ENCODE results near the gene IL1RAPL1. TPM values are rescaled to one million over a fixed set of nuclear protein-coding genes. Genes with fewer than 3 reads are reported as not detected.

IL1RAPL1 gene
- total RNA-seq, 1 donor from 2014 or later = 0.16 TPM

DNA sequence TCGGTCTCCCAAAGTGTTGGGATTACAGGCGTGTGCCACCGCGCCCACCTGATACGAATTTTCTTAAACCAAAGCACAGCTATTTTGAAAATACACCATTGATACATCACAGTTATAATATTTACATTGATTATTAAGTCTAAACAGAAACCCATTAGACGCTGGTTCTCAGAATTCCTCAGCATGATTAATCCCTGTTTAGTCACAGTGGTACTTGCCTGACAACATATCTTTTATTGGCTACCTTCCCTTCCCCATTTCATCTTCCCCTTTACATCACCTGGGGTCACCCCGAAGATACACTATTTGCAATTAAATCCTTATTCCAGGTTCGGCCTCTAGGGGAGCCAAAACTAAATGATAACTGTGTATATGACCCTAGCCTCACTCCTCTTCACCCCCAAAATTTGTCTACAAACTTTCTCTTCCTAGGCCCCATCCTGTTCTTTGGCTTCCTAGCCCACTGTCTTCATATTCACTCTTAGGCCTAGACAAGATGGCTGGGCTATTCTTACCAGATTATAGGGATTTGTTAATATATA, 36.8 kb upstream of the IL1RAPL1 start:
- H3K36me3 Mint-ChIP-seq (ENCODE audit: low read depth, unreplicated experiment) = no peaks in the 10 kb centered on the region

DNA sequence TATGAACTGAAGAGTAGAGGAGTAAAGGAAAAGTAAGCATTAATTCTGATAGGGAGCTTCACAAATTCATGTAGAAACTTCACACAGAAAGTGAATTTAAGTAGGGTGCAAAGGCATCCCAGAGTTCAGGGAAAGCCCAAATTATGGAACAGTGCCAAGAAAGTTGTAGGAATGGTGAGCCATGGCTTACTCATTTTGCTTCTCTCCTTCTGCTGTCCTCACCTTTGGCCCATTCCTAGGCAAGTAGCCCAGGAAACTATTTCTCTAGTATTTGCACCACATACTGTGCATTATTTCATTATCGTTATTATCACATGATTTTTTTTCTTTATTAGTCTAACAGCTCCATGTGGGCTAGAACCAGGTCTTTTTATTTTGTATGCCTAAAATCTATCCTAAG, 34.9 kb upstream of the IL1RAPL1 start:
- Mint-ChIP-seq H3K27me3 (ENCODE audit: low read depth, unreplicated experiment) (no peaks in the 10 kb centered on the region), H3K4me3 (ENCODE audit: unreplicated experiment) (no peak overlapping the region), H3K36me3 (ENCODE audit: low read depth, unreplicated experiment) (no peaks in the 10 kb centered on the region), H3K9me3 (ENCODE audit: unreplicated experiment) (no peaks in the 10 kb centered on the region), H3K4me1 (ENCODE audit: low read depth, unreplicated experiment) (no peaks in the 10 kb centered on the region), H3K27ac (ENCODE audit: unreplicated experiment) (no peak overlapping the region)
- no peak overlapping the region for H3K4me3 ChIP-seq (ENCODE audit: insufficient read depth, low read depth, low read length)
- H3K9me3 ChIP-seq (ENCODE audit: insufficient read depth, low read depth, low read length) = no peaks in the 10 kb centered on the region
- H3K27me3 ChIP-seq (ENCODE audit: insufficient read depth, low read length) = no peaks in the 10 kb centered on the region
- H4K20me1 ChIP-seq (ENCODE audit: insufficient read depth, low read length) = no peaks in the 10 kb centered on the region
- no peak overlapping the region for H3K4me2 ChIP-seq (ENCODE audit: low read length)
- no peak overlapping the region for H2AFZ ChIP-seq (ENCODE audit: low read depth, low read length)
- no peaks in the 10 kb centered on the region for H3K4me1 ChIP-seq (ENCODE audit: insufficient read depth, low read length)
- TF ChIP-seq, protein P1, sequence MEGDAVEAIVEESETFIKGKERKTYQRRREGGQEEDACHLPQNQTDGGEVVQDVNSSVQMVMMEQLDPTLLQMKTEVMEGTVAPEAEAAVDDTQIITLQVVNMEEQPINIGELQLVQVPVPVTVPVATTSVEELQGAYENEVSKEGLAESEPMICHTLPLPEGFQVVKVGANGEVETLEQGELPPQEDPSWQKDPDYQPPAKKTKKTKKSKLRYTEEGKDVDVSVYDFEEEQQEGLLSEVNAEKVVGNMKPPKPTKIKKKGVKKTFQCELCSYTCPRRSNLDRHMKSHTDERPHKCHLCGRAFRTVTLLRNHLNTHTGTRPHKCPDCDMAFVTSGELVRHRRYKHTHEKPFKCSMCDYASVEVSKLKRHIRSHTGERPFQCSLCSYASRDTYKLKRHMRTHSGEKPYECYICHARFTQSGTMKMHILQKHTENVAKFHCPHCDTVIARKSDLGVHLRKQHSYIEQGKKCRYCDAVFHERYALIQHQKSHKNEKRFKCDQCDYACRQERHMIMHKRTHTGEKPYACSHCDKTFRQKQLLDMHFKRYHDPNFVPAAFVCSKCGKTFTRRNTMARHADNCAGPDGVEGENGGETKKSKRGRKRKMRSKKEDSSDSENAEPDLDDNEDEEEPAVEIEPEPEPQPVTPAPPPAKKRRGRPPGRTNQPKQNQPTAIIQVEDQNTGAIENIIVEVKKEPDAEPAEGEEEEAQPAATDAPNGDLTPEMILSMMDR (IDR thresholded peaks at IDR 0.05; ENCODE audit: insufficient read depth, low read depth, low read length) = no peak
- TF ChIP-seq EZH2 (IDR thresholded peaks at IDR 0.05; ENCODE audit: insufficient read depth, low read length) = no peak
- no peak overlapping the region for H3K9ac ChIP-seq (ENCODE audit: low read length)
- no peak overlapping the region for H3K27ac ChIP-seq (ENCODE audit: low read depth, low read length)
- no peaks in the 10 kb centered on the region for H3K79me2 ChIP-seq (ENCODE audit: insufficient read depth, low read length)
- peak; percentile 70 for FAIRE-seq
- no peaks in the 10 kb centered on the region for H3K36me3 ChIP-seq (ENCODE audit: insufficient read depth, low read length)
- peak; percentile 6 for DNase-seq (ENCODE audit: low read depth)

More for the DNA sequence above, 36.8 kb upstream of the IL1RAPL1 start:
- no peak overlapping the region for H3K4me2 ChIP-seq (ENCODE audit: low read length)
- no peak overlapping the region for H3K9ac ChIP-seq (ENCODE audit: low read length)
- FAIRE-seq (no peak), DNase-seq (ENCODE audit: low read depth) (no peak)
- no peak overlapping the region for H3K4me3 ChIP-seq (ENCODE audit: insufficient read depth, low read depth, low read length)
- Mint-ChIP-seq H3K27ac (ENCODE audit: unreplicated experiment) (no peak overlapping the region), H3K9me3 (ENCODE audit: unreplicated experiment) (no peaks in the 10 kb centered on the region), H3K27me3 (ENCODE audit: low read depth, unreplicated experiment) (no peaks in the 10 kb centered on the region), H3K4me3 (ENCODE audit: unreplicated experiment) (no peak overlapping the region), H3K4me1 (ENCODE audit: low read depth, unreplicated experiment) (no peaks in the 10 kb centered on the region)
- H2AFZ ChIP-seq (ENCODE audit: low read depth, low read length) = no peak overlapping the region
- no peaks in the 10 kb centered on the region for H3K4me1 ChIP-seq (ENCODE audit: insufficient read depth, low read length)
- H3K79me2 ChIP-seq (ENCODE audit: insufficient read depth, low read length) = no peaks in the 10 kb centered on the region
- no peaks in the 10 kb centered on the region for H3K36me3 ChIP-seq (ENCODE audit: insufficient read depth, low read length)
- no peaks in the 10 kb centered on the region for H3K9me3 ChIP-seq (ENCODE audit: insufficient read depth, low read depth, low read length)
- TF ChIP-seq, protein P1 (IDR thresholded peaks at IDR 0.05; ENCODE audit: insufficient read depth, low read depth, low read length) = no peak
- no peak for TF ChIP-seq EZH2 (IDR thresholded peaks at IDR 0.05; ENCODE audit: insufficient read depth, low read length)
- H3K27me3 ChIP-seq (ENCODE audit: insufficient read depth, low read length) = no peaks in the 10 kb centered on the region
- H3K27ac ChIP-seq (ENCODE audit: low read depth, low read length) = no peak overlapping the region
- no peaks in the 10 kb centered on the region for H4K20me1 ChIP-seq (ENCODE audit: insufficient read depth, low read length)
